IMR-90 (cell line): Measurements from ENCODE around the gene TSPYL4.

Experiments
- BHLHE40 ChIP-seq: fragments of 150-350 bp; IDR thresholded peaks from 2 replicates; pipeline ENCODE4 v1.6.1; 2016; ENCODE audit warnings: mild to moderate bottlenecking, low read depth, low read length
- CEBPB ChIP-seq: IDR thresholded peaks from 2 replicates; pipeline ENCODE4 v1.6.1; 2012; ENCODE audit warnings: low read depth, low read length, improper control_type of control experiment
- FOS ChIP-seq: fragments of 150-350 bp; IDR thresholded peaks from 2 replicates; pipeline ENCODE4 v1.6.1; 2016; ENCODE audit warnings: low read depth, low read length
- MXI1 ChIP-seq: IDR thresholded peaks from 2 replicates; pipeline ENCODE4 v1.6.1; 2012; ENCODE audit warnings: low read depth, mild to moderate bottlenecking, low read length, moderate library complexity, borderline replicate concordance
- POLR2A ChIP-seq: IDR thresholded peaks from 2 replicates; pipeline ENCODE4 v1.6.1; 2012; ENCODE audit warnings: mild to moderate bottlenecking, low read depth, low read length
- RAD21 ChIP-seq: IDR thresholded peaks from 2 replicates; pipeline ENCODE4 v1.6.1; 2012; ENCODE audit warnings: low read length, improper control_type of control experiment
- TF ChIP-seq, protein P1 (sequence below): conservative IDR thresholded peaks from 2 replicates; pipeline ENCODE4 v1.5.1; 2012; ENCODE audit warnings: mild to moderate bottlenecking, low read depth, low read length, improper control_type of control experiment

DNA sequence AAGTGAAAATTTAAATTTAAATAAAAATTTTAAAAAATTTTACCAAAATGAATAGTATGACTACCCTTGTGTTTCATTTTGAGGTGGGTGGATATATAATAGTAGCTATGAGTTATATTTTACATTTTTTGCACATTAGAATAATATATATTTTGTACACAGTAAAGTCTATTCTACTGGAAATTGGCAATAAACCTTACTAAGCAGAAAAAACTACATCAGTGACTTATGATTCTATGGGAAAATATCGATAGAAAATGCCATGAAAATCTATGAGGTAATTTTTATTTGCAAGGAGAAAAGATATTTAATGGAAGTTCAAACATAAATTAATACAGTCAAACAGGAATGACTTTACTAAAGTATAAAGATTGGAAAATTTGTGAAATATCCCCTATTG lies 2.8 kb upstream of the TSPYL4 start:
- TF ChIP-seq MXI1: no peak
- TF ChIP-seq, protein P1, sequence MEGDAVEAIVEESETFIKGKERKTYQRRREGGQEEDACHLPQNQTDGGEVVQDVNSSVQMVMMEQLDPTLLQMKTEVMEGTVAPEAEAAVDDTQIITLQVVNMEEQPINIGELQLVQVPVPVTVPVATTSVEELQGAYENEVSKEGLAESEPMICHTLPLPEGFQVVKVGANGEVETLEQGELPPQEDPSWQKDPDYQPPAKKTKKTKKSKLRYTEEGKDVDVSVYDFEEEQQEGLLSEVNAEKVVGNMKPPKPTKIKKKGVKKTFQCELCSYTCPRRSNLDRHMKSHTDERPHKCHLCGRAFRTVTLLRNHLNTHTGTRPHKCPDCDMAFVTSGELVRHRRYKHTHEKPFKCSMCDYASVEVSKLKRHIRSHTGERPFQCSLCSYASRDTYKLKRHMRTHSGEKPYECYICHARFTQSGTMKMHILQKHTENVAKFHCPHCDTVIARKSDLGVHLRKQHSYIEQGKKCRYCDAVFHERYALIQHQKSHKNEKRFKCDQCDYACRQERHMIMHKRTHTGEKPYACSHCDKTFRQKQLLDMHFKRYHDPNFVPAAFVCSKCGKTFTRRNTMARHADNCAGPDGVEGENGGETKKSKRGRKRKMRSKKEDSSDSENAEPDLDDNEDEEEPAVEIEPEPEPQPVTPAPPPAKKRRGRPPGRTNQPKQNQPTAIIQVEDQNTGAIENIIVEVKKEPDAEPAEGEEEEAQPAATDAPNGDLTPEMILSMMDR: no peak
- TF ChIP-seq BHLHE40: no peak
- TF ChIP-seq RAD21: no peak
- no peak for TF ChIP-seq CEBPB
- TF ChIP-seq POLR2A: no peak
- no peak for TF ChIP-seq FOS
